ENCODE data around the gene OTOR.
A peak's percentile ranks its signal among the peaks of the same experiment; 100 is the strongest.

Gene OTOR

GRCh38 chr20:16748308-16748900, at the start of gene OTOR:
OTOR (plus strand) TSS chr20:16748358; CDS start chr20:16748402, 44 bp downstream.
- DNase-seq (ENCODE audit: low read depth in 2 of 2) = no peak

DNA sequence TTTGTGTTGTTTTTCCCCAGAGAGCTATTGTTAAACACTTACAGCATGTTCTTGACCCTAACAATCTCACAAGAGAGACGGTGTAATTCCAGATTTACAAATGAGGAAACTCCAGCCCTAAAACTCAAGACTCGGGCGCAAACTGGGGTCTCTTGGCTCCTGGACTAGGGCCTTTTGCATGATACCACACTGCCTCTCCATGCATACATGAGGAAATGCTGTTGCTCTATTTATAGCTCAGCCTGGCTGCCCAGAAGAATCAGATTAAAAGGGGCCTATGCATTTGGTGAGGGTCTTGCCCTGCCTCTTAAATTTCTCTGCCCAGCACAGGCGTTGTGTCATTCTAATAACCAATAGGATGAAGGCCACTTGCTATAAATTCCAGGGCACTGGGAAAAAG, 48.9 kb upstream of the OTOR start:
- DNase-seq (ENCODE audit: low read depth in 2 of 2) = no peak

- no peak for DNase-seq (ENCODE audit: low read depth in 2 of 2)
These were observed 46.9 kb upstream of the OTOR start for GRCh38 chr20:16701296-16701695.

- no peak for DNase-seq (ENCODE audit: low read depth in 2 of 2)
These were observed 44.6 kb upstream of the OTOR start for GRCh38 chr20:16703570-16703969.

- no peak for DNase-seq (ENCODE audit: low read depth in 2 of 2)
These were observed 40.5 kb upstream of the OTOR start for GRCh38 chr20:16707674-16708073.

DNA sequence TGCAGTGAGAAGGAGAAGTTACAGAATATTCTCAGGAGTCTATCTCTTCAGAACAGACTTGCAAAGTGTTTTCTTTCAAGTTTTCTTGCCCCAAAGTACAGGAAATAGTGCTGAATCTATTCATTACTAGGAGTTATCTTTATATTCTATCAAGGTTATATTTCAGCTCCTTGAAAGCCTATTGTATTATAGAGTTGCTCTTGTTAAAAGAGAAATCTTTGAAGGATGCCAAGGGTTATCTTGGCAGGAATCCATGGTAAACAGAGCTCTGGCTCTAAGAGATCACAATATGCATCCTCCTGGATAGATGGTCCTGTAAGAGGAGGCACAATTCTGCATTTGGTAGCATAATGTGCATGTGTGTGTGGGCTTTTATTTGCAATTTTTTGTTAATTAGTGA, 39.6 kb upstream of the OTOR start:
- DNase-seq (ENCODE audit: low read depth in 2 of 2) = no peak

DNA sequence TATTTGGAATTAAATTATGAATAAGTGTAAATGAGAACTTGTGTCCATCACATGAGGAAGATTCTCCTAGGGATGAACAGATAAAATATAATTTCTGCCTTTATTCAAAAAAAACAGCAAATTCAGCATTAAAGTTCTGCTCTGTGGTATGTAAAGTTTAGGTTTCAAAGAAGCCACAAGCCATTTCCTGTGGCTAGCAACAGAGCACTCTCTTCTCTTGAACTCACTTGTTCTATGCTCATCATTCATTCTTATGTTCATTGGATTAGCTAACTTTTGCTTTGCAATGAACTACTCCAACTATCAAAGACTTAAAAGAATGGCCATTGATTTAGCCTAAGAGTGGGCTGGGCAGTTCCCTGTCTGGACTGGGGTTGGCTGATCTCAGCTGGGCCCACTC, 39.1 kb upstream of the OTOR start:
- DNase-seq (ENCODE audit: low read depth in 2 of 2) = no peak

DNA sequence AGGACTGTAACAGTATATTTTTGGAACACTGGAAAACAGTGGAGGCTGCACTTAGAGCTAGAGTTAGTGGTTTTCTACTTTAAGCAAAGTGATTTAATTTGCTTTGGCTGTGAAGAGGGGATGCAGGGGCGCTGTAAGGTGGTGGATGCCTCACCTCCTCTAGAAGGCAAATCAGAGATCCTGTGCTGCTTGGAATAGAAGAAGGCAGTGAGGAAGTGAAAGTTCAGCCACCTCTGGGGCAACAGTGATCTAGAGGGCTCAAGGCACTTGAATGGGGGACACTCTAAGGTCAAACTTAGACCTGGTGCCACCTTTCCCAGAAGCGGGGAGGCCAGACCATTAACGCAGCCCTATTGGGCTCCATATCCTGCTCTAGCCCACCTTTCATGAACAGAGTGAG, 37.4 kb upstream of the OTOR start:
- no peak for DNase-seq (ENCODE audit: low read depth in 2 of 2)

DNA sequence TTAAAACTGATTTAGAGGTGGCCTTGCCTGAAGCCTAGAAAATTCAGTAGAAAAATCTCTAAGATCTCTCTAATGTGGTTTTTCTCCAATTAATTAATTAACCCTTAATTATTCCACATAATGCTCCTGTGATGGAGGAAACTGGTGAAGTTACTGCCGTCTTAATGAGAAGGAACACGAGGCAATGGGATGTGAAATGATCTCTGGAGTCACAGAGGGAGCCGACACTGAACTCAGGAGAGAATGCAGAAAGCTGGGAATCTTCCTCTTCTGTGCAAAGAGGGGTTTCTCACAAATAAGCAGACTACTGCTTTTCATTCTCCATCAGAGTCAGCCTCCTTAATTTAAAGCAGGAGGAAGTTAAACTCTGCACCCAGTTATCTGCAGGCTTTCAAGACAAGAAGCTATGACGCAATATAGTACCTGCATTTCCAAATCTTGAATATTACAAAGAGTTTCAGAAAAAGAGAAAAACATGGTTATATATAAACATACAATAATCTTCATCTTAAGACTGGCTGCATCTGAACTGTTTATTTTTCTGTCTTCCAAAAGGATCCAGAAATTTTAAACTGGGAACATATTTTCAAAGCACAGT, 36.4 kb upstream of the OTOR start:
- DNase-seq (ENCODE audit: low read depth in 2 of 2) = no peak

DNA sequence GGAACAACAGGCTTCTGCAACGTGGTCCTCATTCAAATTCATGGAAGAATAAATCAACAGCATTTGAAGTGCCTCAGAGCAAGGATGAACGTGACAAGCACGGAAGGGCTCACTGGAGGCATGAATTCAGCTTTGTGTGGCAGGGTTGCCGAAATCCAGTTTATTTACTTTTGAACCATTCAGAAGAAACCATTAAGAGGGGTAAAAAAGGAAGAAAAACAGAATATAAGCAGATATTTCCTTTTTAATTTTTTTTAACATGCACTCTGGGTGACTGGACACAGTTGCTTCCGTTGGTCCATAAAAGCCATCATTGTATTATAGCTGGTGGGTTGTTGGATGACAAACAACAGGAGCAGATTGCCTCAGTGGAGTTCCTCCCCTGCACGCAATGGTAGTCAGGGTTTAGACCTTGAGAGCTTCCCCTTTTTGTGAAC, 35.6 kb upstream of the OTOR start:
- no peak for DNase-seq (ENCODE audit: low read depth in 2 of 2)

GRCh38 chr20:16713066-16713465, 35.1 kb upstream of the OTOR start:
- no peak for DNase-seq (ENCODE audit: low read depth in 2 of 2)

GRCh38 chr20:16714242-16714641, 33.9 kb upstream of the OTOR start:
- DNase-seq (ENCODE audit: low read depth in 2 of 2) = no peak

GRCh38 chr20:16714751-16715150, 33.4 kb upstream of the OTOR start:
- no peak for DNase-seq (ENCODE audit: low read depth in 2 of 2)

- no peak for DNase-seq (ENCODE audit: low read depth in 2 of 2)
These were observed 28.7 kb upstream of the OTOR start for GRCh38 chr20:16719421-16719820.

DNA sequence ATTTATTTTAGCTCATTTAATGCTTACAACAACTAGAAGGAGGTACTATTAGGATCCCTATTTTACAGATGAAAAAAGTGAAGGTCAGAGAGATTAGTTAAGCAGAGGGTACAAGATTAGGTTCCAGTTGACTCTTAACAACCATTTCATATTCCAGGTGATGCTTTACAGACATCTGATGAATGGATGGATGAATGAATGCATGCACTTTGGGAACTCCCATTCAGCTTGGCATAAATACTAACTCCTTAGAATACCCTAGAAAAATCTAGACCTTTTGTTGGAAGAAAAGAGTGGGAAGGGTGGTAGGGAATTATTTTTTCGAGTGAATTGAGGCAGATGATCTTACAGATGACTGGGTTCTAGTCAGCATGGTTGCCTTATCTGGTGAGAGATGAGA, 19.1 kb upstream of the OTOR start:
- no peak for DNase-seq (ENCODE audit: low read depth in 2 of 2)

DNA sequence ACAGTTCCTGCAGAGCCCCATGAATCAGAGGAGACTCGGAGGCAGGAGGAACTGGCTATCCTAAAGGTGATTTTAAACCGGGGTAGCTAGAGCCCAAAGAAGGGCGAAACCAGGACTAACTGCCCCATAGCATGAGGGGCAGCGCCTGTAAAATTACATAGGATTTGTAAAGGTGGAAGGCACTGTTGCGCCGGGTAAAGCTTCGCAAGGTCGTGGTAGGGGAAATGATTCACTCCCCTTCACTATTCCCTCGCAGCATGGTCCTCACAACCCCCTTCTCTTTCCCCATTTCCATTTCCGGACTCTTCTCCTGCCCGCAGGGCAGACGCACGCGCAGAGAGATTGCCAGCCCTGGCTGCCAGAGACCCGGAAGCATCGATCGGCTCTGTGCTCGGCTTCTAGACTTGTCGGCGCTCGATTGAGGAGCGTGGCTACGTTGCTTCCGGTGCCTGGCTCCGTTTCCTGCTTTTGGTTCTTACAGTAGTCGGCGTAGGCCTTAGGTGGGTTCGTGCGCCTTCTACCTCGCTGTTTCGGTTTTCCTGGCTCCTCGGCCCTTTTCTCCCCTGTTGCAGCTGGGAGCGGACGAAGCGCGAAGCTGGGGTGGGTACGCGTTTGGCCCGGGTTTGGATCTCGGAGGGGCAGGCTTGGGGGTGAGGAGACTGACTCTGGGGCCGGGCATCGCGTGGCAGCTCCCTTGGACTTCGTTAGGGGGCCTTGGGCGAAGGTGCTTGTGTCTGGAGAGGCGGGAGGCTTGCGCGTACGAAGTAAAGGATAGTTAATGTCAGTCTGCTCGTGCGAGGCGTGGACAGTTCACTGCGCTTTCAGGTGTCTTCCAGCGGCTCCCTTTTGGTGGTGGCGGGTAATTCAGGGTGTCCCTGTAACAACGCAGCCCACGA, 18.3 kb upstream of the OTOR start, which contains the start of gene SNRPB2:
Gene SNRPB2, plus strand, starts transcription at position 462 of the 896 bp plus-strand sequence. CDS start 1,677 bp downstream, outside the sequence.
- DNase-seq (ENCODE audit: low read depth in 2 of 2) = peak; percentile 72 to 84

DNA sequence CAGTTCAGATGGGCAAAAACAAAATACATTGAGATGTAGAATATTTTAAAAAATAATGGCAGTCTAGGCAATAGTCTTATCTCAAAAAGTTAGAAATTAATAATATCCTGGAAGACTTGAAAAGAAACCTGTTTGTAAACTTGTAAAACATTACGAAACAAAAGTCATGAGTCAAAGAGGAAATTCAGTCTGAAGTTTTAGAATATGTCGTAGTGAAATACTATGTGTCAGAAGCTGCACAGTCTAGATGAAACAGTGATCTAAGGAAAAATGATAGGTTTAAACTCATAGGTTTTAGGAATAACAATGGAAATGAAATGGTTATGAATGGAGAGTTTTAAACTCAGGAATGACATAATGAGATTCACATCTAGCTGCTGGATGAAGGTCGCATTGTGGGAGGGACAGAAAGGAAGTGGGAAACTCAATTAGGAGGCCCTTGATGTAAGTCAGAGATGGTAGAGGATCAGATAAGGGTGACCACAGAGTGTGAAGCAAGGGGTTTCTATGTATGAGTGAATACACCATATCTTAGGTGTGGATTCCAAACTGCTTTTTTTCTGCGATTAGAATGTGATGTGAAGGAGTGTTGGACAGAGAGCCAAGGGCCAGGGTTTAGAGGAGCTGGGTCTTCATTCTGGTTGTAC, 15.5 kb upstream of the OTOR start:
- no peak for DNase-seq (ENCODE audit: low read depth in 2 of 2)

- no peak for DNase-seq (ENCODE audit: low read depth in 2 of 2)
These were observed 7.6 kb upstream of the OTOR start for GRCh38 chr20:16740365-16741072.

DNA sequence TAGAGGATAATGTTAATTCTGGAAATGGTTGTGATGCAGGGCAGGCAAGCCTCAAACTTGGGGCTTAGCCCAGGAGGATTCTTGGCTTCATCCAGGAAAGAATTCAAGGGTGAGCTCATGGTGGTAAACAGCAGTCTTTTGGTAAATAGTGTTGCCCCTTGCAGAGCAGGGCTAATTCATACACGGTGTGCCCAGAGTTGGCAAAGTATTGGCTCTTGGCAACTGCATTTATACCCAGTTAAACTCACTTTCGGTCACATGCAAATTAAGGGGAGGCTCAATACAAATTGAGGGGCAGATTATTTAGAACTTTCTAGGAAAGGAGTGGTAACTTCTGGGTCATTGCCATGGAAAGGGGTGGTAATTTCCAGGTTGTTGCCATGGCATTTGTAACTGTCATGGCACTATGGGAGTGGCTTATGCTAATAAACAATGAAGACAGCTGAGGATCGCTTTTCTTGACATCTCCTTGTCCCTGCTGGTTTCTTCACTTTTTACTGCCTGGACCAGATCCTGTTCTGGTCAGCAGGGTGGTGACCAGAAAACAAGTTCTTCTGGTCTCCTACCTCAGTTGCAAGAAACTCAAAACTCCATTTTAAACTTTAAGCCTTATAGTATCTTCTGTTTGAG, 3.9 kb upstream of the OTOR start:
- DNase-seq (ENCODE audit: low read depth in 2 of 2) = no peak

DNA sequence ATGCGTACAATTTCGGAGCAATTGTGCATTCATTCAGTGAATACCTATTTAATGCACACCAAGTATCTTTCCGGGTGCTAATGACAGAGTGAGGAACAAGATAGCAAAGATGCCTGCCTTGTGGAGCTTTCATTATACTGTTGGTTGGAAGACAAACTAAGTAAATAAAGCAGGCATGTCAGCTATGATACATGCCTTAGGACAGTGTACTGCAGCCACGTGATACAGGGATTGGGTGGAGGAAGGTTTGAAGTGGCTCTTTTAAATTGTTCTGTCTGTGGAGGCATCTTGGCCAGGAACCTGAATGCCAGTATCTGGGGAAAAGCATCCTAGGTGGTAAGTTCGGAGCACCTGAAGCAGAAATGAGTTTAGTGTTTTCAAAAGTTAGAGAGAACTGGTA, 3.0 kb upstream of the OTOR start:
- DNase-seq (ENCODE audit: low read depth in 2 of 2) = no peak

DNA sequence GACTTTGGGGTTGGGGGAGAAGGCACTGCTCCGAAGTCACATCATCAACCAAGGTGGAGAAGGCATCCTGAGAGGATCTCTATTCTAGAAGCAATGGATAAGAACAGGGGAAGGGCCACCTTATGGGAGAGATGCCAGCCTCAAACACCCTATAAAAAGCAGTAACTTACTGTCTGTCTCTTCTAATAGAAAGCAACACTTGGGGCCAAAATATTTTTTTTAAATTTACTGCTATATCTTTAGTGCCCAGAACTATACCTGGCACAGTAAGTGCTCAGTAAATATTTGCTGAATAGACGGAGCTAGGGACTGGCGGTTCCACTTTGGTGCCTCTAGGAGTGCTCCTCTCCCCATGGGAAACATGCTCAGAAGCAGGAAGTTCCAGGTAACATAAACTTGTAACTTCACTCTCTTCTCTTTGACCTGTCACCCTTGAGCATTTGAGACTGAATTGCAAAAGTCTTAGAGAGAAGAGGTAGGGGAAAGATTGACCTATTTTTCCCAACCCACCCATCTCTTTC, 807 bp upstream of the OTOR start:
- DNase-seq (ENCODE audit: low read depth in 2 of 2) = no peak
